Lower leg skin (tissue), 4 donors: ENCODE measurements around the gene REXO4. TPM values are rescaled to one million over a fixed set of nuclear protein-coding genes. Genes with fewer than 3 reads are reported as not detected.
A peak's percentile ranks its signal among the peaks of the same experiment; 100 is the strongest.

Experiments
- DNase-seq, 2 donors: peaks; one replicate each; pipeline ENCODE4 v3.0.0-alpha.2; 2019; ENCODE audit warnings: low spot score in 2 of 2
- H3K4me3 ChIP-seq: fragments of 200-600 bp; sonication (generic); 2 replicates; pipeline ENCODE4 v1.5.1; 2017; ENCODE audit warnings: mild to moderate bottlenecking, low read depth; ENCODE audit not compliant: poor library complexity, severe bottlenecking
- CTCF ChIP-seq, 3 donors: fragments of 450-650 bp; IDR thresholded peaks; one replicate each; pipeline ENCODE4 v1.5.1; 2016; ENCODE audit warnings: antibody characterized with exemption in 3 of 3, mild to moderate bottlenecking in 3 of 3, moderate library complexity in 2 of 3
- POLR2A ChIP-seq, 2 donors: fragments of 450-650 bp; IDR thresholded peaks; one replicate each; pipeline ENCODE4 v1.6.1; 2016 to 2017; ENCODE audit warnings: antibody characterized with exemption in 2 of 2, mild to moderate bottlenecking in 1 of 2, moderate library complexity in 1 of 2
- WGBS, 2 donors: methylation state at CpG; one replicate each; pipeline ENCODE4 v1.1.5; 2018; 5-methylcytosine and 5-hydroxymethylcytosine counted together
- intact Hi-C: fragments of 100-400 bp; cut with DNase I; formaldehyde crosslinking; loops from one replicate; pipeline ENCODE4 v1.15.0; 2023; ENCODE audit warnings: low total_unique reads
- total RNA-seq, 4 donors: library from RNA; depleted of rRNA; stranded (reverse); fragments of >200 nt; gene quantifications; one replicate each; pipeline ENCODE4 v1.1.0, GENCODE V29; 2016

Gene REXO4
- total RNA-seq, 4 donors from 2014 or later = 18.8 to 26.5 (median 24.6) TPM

DNA sequence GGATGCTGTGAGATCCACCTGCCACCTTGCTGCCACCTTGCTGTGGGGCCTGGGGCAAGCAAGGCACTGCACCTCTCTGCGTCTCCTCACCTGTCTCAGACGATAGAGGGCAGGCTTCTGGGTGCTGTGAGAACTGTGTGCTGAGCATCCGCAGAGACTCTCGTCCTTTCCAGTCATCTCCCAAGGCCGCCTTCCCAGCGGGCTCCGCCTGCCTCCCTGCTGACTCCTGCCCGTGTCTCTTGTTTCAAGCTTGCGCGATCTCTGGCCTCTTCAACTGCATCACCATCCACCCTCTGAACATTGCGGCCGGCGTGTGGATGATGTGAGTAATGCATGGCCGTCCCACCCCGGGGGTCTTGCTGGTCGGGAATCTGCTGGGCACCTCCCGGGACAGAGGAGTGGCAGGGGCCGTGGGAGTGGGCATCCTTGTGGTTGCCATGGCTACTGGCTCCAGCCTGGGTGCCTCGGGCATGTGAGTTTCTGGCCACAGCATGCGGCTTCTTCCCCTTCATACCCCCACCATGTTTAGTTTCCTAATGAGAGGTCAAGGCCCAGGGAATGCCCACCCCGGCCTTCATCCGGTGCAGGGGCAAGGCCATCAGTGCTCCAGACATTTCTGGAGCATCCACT is 45.5 kb upstream of the REXO4 start:
- intact Hi-C loops = no loop called here
- TF ChIP-seq CTCF (IDR thresholded peaks at IDR 0.05) (no peak), POLR2A (IDR thresholded peaks at IDR 0.05) (no peak)
- 87 to 89% methylated on average over 19 to 21 of the region's 22 CpGs for WGBS, 2 donors
- DNase-seq = no peak
- H3K4me3 ChIP-seq = no peak overlapping the region

DNA sequence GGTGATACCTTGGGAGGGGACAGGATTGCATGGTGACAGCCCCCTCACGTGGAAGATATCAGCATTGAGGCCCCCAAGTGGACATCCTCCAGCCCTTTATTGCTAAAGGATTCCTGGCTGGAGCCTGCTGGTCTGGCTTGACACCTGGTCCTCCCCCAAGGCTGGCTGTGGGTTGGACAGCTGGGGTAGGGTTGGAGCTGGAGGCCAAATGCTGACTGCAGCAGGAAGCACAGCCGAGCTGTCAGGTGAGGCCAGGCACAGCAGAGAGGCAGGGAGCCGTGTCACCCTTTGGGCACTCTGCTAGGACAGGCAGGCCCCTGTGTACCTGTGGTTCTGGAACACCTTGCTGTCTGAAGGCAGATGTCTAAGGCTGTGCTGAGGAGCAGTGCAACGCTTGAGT is 44.2 kb upstream of the REXO4 start:
- intact Hi-C loops = no loop called here
- no peak overlapping the region for H3K4me3 ChIP-seq
- 78 to 79% methylated on average over 4 of the region's 4 CpGs for whole genome bisulfite sequencing, 2 donors
- no peak for TF ChIP-seq POLR2A (IDR thresholded peaks at IDR 0.05)
- no peak for TF ChIP-seq CTCF (IDR thresholded peaks at IDR 0.05)
- no peak for DNase-seq

GRCh38 chr9:133460405-133461175 is 42.8 kb upstream of the REXO4 start:
- intact Hi-C loops = no loop called here
- 31 to 80% methylated on average over 6 to 23 of the region's 30 CpGs for WGBS, 2 donors
- H3K4me3 ChIP-seq = peak overlapping the region; percentile 58
- DNase-seq = peak; percentile 40 to 92
- no peak for TF ChIP-seq CTCF (IDR thresholded peaks at IDR 0.05)
- no peak for TF ChIP-seq POLR2A (IDR thresholded peaks at IDR 0.05)

GRCh38 chr9:133459476-133460404 is 41.9 kb upstream of the REXO4 start, which contains the start of gene CACFD1:
Gene CACFD1 (plus strand): TSS chr9:133459978. CDS start chr9:133460067, 89 bp downstream.
- peak; percentile 94 to 99 for DNase-seq
- H3K4me3 ChIP-seq = peak within 1 kb of the TSS; percentile 58
- TF ChIP-seq POLR2A (IDR thresholded peaks at IDR 0.05) = no peak
- WGBS, 2 donors = 2 to 4% methylated on average over 11 to 45 of the region's 86 CpGs
- intact Hi-C loops = no loop called here

DNA sequence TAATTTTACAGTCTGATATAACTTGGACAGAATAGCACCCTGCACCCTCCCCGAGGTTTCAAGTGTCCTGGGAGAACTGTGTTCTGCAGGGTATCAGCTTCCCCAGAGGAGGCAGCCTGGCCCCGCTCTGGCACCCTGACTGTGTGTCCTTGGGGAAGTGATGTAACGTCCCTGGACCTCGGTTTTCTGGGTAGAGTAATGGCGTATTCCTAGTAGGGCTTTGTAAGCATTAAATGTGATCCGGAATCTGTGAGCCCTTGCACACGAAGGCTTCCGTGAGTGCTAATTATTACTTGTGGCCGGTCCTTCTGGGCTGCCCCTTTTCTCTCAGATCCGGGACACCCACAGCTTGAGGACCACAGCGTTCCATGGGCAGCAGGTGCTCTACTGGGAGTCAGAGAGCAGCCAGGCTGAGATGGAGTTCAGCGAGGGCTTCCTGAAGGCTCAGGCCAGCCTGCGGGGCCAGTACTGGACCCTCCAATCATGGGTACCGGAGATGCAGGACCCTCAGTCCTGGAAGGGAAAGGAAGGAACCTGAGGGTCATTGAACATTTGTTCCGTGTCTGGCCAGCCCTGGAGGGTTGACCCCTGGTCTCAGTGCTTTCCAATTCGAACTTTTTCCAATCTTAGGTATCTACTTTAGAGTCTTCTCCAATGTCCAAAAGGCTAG is 41.0 kb upstream of the REXO4 start:
- DNase-seq = no peak
- intact Hi-C loops = no loop called here
- 73% methylated on average over 16 of the region's 16 CpGs for WGBS, 2 donors
- TF ChIP-seq CTCF (IDR thresholded peaks at IDR 0.05) = no peak
- TF ChIP-seq POLR2A (IDR thresholded peaks at IDR 0.05) = no peak
- H3K4me3 ChIP-seq = no peak overlapping the region
